ENCODE measurements around the gene ANKRD63.
A peak's percentile ranks its signal among the peaks of the same experiment; 100 is the strongest.

ANKRD63 gene

DNA sequence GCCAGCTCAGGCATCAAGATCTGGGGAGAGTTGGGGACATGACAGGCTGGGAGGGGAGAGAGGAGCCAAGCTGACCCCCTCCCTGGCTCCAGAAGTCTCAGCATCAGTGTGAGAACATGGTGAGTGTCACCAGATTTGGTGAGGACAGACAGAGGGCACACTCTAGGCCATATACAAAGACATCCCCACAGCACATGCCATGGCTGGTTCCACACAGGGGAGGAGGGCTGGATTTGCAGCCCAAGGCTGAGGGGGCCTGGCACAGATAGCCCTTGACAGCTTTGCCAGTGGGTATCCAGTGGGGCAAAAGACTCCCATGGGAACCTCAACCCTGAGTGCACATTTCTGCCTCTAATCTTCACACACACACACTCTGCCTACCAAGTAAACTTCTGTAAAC, 10.1 kb upstream of the ANKRD63 start:
- H3K4me3 Mint-ChIP-seq = no peak overlapping the region
- ATAC-seq = no peak
- H3K9me3 Mint-ChIP-seq = no peaks in the 10 kb centered on the region
- peaks cover 45% of the 10 kb centered on the region for H3K36me3 Mint-ChIP-seq
- H3K27ac Mint-ChIP-seq = no peak overlapping the region
- H3K27me3 Mint-ChIP-seq = no peaks in the 10 kb centered on the region
- peaks cover 9% of the 10 kb centered on the region for H3K4me1 Mint-ChIP-seq

GRCh38 chr15:40292246-40292645, 9.4 kb upstream of the ANKRD63 start:
- no peak for ATAC-seq
- no peaks in the 10 kb centered on the region for H3K9me3 Mint-ChIP-seq
- H3K27ac Mint-ChIP-seq = no peak overlapping the region
- peaks cover 38% of the 10 kb centered on the region for H3K36me3 Mint-ChIP-seq
- H3K4me3 Mint-ChIP-seq = no peak overlapping the region
- H3K4me1 Mint-ChIP-seq = peaks cover 9% of the 10 kb centered on the region
- H3K27me3 Mint-ChIP-seq = no peaks in the 10 kb centered on the region

GRCh38 chr15:40290918-40291574, 8.2 kb upstream of the ANKRD63 start:
- Mint-ChIP-seq H3K27ac (no peak overlapping the region), H3K4me1 (peaks cover 9% of the 10 kb centered on the region), H3K4me3 (no peak overlapping the region), H3K36me3 (peaks cover 30% of the 10 kb centered on the region), H3K9me3 (no peaks in the 10 kb centered on the region), H3K27me3 (no peaks in the 10 kb centered on the region)
- ATAC-seq = no peak

DNA sequence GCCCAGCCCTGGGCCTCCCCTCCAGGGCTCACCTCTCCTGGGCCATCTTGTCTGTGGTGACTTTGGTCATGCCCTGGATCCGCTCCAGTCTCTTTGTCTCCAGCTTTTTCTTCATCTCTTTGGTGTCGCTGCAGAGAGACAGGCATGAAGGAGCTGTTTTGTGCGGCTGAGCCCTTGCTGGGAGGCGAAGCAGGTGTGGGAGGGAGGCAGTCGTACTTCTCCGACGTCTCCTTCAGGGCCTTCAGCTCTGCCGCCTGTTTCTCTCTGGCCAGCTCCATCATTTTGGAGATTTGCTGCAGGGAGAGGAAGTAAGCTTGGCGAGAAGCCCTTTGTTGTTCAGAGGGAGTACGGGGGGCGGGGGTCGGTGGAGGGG, 7.7 kb upstream of the ANKRD63 start:
- ATAC-seq = no peak
- Mint-ChIP-seq H3K27ac (no peak overlapping the region), H3K4me1 (peaks cover 12% of the 10 kb centered on the region), H3K27me3 (no peaks in the 10 kb centered on the region), H3K9me3 (no peaks in the 10 kb centered on the region), H3K36me3 (peaks cover 28% of the 10 kb centered on the region), H3K4me3 (no peak overlapping the region)

DNA sequence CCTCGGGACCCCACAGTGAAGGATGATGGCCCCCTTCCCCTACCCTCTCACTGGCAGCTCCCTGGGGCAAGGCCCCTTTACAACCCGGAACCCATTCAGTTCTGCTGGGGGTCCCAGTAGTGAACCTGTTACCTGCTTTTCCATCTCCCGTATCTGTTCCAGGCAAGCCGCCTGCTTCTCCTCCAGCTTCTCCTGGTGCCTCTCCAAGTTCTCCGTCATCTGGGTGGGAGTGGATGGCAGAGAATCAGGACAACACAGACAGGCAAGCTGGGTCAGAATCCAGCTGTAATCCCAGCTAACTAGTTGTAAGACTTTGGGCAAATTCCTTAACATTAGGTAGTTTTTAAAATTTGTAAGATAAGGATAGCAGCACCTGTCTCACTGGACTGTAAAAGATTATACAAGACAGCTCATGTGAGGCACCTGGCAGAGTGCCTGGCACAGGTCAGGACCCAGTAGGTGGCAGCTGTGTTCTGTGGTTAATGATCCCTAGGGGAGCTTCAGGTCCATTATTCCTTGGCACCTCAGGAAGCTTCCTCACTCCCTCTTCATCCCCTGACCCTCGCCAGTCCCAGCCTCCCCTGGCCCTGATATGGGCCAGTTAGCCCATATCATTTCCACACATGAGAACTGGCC, 6.4 kb upstream of the ANKRD63 start:
- peaks cover 16% of the 10 kb centered on the region for H3K4me1 Mint-ChIP-seq
- H3K4me3 Mint-ChIP-seq = no peak overlapping the region
- peak overlapping the region; percentile 11 for H3K27ac Mint-ChIP-seq
- no peak for ATAC-seq
- H3K9me3 Mint-ChIP-seq = no peaks in the 10 kb centered on the region
- peaks cover 25% of the 10 kb centered on the region for H3K36me3 Mint-ChIP-seq
- no peaks in the 10 kb centered on the region for H3K27me3 Mint-ChIP-seq

- H3K4me1 Mint-ChIP-seq = peaks cover 24% of the 10 kb centered on the region
- peaks cover 19% of the 10 kb centered on the region for H3K36me3 Mint-ChIP-seq
- no peak overlapping the region for H3K27ac Mint-ChIP-seq
- no peak overlapping the region for H3K4me3 Mint-ChIP-seq
- no peaks in the 10 kb centered on the region for H3K27me3 Mint-ChIP-seq
- no peak for ATAC-seq
- H3K9me3 Mint-ChIP-seq = no peaks in the 10 kb centered on the region
These were observed 5.1 kb upstream of the ANKRD63 start for GRCh38 chr15:40287968-40288367.

GRCh38 chr15:40287505-40287904, 4.6 kb upstream of the ANKRD63 start:
- peaks cover 19% of the 10 kb centered on the region for H3K36me3 Mint-ChIP-seq
- H3K9me3 Mint-ChIP-seq = no peaks in the 10 kb centered on the region
- no peaks in the 10 kb centered on the region for H3K27me3 Mint-ChIP-seq
- no peak for ATAC-seq
- peaks cover 27% of the 10 kb centered on the region for H3K4me1 Mint-ChIP-seq
- H3K27ac Mint-ChIP-seq = no peak overlapping the region
- H3K4me3 Mint-ChIP-seq = no peak overlapping the region

DNA sequence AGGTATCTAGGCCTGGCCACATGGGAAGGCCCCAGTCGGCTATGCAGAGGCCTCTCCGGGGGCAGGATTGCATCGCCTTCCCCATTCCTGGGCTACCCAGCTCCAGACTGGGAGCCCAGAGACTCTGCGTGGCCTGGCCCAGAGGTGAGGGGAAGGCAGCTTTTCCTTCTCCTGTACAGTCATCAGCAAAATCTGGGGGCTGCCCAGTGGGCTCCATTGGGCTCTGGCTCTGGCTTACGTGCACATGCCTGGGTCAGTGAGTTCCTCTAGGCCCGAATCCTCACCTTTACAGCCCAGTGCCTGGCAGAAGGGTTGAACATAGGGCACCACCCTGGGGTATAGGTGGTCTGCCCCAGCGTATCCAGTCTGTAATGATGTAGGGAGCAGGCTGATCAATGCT, 3.9 kb upstream of the ANKRD63 start:
- Mint-ChIP-seq H3K9me3 (no peaks in the 10 kb centered on the region), H3K27me3 (no peaks in the 10 kb centered on the region), H3K4me3 (no peak overlapping the region), H3K36me3 (peaks cover 19% of the 10 kb centered on the region), H3K27ac (no peak overlapping the region), H3K4me1 (peaks cover 27% of the 10 kb centered on the region)
- ATAC-seq = no peak

GRCh38 chr15:40286061-40286532, 3.2 kb upstream of the ANKRD63 start:
- H3K27ac Mint-ChIP-seq = no peak overlapping the region
- no peaks in the 10 kb centered on the region for H3K9me3 Mint-ChIP-seq
- peaks cover 27% of the 10 kb centered on the region for H3K4me1 Mint-ChIP-seq
- H3K4me3 Mint-ChIP-seq = no peak overlapping the region
- ATAC-seq = no peak
- peaks cover 19% of the 10 kb centered on the region for H3K36me3 Mint-ChIP-seq
- peaks cover 4% of the 10 kb centered on the region for H3K27me3 Mint-ChIP-seq

DNA sequence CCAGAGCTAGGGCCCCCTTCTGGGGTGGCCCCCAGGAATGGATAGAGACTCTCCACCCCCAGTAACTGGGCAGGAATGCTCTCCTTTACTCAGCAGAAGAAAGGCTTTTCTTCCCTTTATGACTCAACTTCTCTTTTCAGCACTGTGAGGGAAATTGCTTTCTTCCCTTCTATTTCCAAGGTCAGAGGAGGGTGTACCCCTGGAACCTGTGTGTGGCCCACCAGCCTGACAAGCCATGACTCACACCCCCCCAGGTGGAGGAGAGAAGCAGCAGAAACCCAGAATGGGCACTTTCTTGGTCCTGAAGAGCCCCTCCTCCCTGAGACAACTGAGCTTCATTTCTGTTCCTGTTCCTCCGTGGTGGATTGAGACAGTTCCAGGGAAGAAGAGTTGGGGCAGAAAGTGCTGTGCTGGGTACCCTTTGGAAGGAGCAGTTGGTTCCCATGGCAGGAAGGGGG, 2.7 kb upstream of the ANKRD63 start:
- no peak for ATAC-seq
- no peak overlapping the region for H3K4me3 Mint-ChIP-seq
- no peaks in the 10 kb centered on the region for H3K9me3 Mint-ChIP-seq
- H3K27me3 Mint-ChIP-seq = peaks cover 9% of the 10 kb centered on the region
- H3K4me1 Mint-ChIP-seq = peaks cover 27% of the 10 kb centered on the region
- no peak overlapping the region for H3K27ac Mint-ChIP-seq
- peaks cover 19% of the 10 kb centered on the region for H3K36me3 Mint-ChIP-seq

- peaks cover 23% of the 10 kb centered on the region for H3K4me1 Mint-ChIP-seq
- ATAC-seq = no peak
- no peak overlapping the region for H3K27ac Mint-ChIP-seq
- peaks cover 14% of the 10 kb centered on the region for H3K36me3 Mint-ChIP-seq
- peaks cover 14% of the 10 kb centered on the region for H3K27me3 Mint-ChIP-seq
- H3K9me3 Mint-ChIP-seq = no peaks in the 10 kb centered on the region
- no peak overlapping the region for H3K4me3 Mint-ChIP-seq
These were observed 2.3 kb upstream of the ANKRD63 start for GRCh38 chr15:40285151-40285550.

GRCh38 chr15:40283615-40284300, 894 bp upstream of the ANKRD63 start:
- no peaks in the 10 kb centered on the region for H3K9me3 Mint-ChIP-seq
- peaks cover 28% of the 10 kb centered on the region for H3K27me3 Mint-ChIP-seq
- no peak overlapping the region for H3K27ac Mint-ChIP-seq
- ATAC-seq = no peak
- peaks cover 1% of the 10 kb centered on the region for H3K36me3 Mint-ChIP-seq
- peak overlapping the region; percentile 26 for H3K4me3 Mint-ChIP-seq
- peaks cover 26% of the 10 kb centered on the region for H3K4me1 Mint-ChIP-seq

- H3K4me3 Mint-ChIP-seq = peak overlapping the region; percentile 79
- H3K27ac Mint-ChIP-seq = peak overlapping the region; percentile 40
- peaks cover 41% of the 10 kb centered on the region for H3K4me1 Mint-ChIP-seq
- peaks cover 42% of the 10 kb centered on the region for H3K27me3 Mint-ChIP-seq
- ATAC-seq = peak; percentile 69
- no peaks in the 10 kb centered on the region for H3K36me3 Mint-ChIP-seq
- no peaks in the 10 kb centered on the region for H3K9me3 Mint-ChIP-seq
These were observed 556 bp downstream of the ANKRD63 start for GRCh38 chr15:40282147-40282868.

DNA sequence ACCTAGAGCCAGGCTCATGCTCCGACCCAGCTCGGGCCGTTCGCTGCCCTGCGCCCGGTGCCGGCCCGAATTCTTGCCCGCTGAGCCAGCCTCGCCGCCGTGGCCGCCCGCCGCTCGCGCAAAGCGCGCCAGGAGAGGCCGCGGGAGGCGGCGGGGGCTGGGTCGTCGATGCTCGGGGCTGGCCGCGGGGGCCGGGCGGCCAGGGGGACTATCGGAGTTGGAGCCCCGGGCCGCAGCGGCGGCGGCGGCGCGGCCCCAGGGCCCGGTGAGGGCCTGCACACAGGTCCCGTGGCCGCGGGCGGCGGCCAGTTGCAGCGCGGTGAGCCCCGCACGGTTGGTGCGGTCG, 1.1 kb downstream of the ANKRD63 start:
- Mint-ChIP-seq H3K4me3 (no peak overlapping the region), H3K36me3 (no peaks in the 10 kb centered on the region), H3K9me3 (no peaks in the 10 kb centered on the region), H3K27me3 (peaks cover 48% of the 10 kb centered on the region), H3K4me1 (peaks cover 46% of the 10 kb centered on the region), H3K27ac (no peak overlapping the region)
- ATAC-seq = no peak

DNA sequence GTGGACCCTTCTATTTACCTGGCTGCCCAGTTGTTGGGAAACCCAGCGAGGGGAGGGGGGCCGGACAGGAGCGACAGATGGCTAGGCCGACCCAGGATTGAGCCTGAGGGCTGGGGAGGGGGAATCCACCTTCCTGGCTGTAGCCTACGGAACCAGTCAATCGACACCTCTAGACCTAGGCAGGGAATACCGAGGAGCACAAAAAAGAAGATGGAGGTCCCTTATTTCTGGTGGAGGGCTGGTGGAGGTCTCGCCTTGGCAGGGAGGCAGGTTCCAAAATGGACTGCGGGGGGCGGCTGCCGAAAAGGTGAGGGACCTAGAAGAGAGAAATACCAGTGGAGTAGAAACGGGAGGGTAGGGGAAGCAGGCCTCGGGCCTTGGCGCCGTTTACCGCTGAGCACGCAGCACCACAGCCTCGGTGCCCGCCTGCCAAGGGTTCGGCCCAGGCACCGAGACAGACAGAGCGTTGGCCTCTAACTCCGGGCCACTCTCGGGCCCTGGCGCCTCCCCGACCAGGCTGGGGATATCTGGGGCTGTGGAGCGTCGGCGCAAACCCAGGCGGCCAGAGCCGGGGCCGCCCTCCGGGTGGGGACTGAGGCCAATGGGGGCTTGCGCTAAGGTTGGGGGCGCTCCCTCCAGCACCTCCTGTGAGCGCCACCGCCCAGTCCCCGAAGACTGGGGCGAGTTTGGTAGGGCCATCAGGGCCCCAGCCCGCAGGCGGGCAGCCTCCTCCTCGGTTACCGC, 1.6 kb downstream of the ANKRD63 start:
- Mint-ChIP-seq H3K27me3 (peaks cover 53% of the 10 kb centered on the region), H3K27ac (no peak overlapping the region), H3K36me3 (no peaks in the 10 kb centered on the region), H3K4me1 (peaks cover 52% of the 10 kb centered on the region), H3K9me3 (no peaks in the 10 kb centered on the region), H3K4me3 (peak overlapping the region; percentile 16)
- ATAC-seq = no peak

Measured in stimulated activated memory B cell treated with anti-CD40 and anti-IgM and Interleukin-4, amounts not matched to agents 10 μg/mL and 1 μg/mL and 100 μg/mL, for 72 hours (primary cell).